ENCODE results near the gene CYP26B1. TPM values are rescaled to one million over a fixed set of nuclear protein-coding genes. Genes with fewer than 3 reads are reported as not detected.

CYP26B1 gene, protein sequence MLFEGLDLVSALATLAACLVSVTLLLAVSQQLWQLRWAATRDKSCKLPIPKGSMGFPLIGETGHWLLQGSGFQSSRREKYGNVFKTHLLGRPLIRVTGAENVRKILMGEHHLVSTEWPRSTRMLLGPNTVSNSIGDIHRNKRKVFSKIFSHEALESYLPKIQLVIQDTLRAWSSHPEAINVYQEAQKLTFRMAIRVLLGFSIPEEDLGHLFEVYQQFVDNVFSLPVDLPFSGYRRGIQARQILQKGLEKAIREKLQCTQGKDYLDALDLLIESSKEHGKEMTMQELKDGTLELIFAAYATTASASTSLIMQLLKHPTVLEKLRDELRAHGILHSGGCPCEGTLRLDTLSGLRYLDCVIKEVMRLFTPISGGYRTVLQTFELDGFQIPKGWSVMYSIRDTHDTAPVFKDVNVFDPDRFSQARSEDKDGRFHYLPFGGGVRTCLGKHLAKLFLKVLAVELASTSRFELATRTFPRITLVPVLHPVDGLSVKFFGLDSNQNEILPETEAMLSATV
- total RNA-seq, result not detected

DNA sequence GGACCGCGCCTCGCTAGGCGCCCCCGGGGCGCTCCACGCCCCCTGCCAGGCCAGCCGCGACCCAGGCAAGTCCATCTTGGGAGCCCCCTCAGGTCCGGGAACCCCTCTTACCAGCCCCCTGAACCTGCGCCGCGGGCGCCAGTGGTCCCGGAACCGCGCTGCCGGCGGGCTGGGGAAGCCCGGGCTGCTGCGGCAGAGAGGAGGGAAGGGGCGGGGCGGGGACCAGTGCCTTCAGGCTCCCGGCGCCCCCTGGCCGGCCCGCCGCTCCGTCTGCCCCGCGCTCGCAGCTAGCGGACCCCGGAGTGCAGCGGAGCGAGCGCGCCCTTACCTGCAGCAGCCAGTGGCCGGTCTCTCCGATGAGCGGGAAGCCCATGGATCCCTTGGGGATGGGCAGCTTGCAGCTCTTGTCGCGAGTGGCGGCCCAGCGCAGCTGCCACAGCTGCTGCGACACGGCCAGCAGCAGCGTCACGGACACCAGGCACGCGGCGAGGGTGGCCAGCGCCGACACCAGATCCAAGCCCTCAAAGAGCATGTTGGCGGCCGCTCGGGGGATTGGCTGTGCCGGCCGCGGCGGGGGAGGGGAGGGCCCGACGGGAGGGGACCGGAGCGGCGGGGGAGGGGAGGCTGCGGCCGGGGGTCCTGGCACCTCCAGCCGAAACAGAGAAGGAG, at the start of gene CYP26B1:
Gene CYP26B1, minus strand, starts transcription at position 560 of the 669 bp plus-strand sequence. Its CDS starts 28 bp downstream, at position 532.
- DNase-seq, result no peak

DNA sequence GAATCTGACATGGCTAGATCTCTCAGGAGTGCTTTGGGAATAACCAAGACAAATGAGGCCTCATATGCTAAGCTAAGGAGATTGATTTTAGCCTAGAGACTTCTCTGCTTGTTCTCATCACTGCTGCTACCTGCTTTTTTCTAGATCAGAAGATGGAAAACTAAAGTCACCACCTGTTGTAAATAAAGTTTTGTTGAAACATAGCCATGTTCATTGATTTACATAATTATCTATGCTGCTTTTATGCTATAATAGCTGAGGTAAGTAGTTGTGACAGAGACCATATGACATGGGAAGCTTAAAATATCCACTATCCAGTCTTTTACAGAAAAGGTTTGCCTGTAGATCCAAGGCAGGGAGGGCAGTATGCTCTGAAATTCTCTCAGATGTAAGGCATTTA, 46.1 kb upstream of the CYP26B1 start:
- no peak for DNase-seq

DNA sequence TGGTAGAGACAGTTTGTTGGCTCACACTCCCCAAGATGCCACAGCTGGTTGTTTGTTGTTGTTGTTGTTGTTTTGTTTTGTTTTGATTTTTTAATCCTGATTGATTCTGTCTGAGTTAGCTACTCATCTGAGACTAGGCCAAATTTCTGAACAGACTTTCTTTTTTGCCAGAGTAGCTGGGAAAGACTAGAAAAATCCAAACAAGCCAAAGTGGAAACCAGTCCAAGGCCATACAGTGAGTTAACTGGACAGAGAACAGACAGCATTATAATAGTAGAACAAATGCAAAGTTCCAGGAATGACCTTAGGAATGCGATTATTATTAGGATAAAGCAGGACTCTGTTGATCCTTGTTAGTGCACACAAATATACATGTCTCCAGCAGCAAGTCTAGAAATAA, 43.8 kb upstream of the CYP26B1 start:
- no peak for DNase-seq

DNA sequence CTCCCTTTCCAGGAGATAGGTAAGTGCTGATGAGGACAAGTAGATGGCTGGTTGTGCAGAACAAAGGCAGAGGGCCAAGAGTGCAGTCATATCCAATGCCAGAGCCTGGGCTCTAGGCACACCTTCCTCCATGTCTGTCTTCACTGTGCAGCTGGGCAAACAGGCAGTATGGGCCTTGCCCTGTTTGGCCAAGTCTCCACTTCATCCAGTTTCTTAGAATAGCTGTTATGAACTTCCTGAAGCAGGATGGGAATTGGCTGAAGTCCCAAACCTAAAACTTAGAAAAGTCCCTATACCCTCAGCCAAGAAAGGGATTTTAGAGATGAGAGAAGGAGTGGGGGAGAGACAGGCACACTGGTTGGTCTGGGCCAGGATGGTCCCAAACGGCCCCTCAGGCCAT, 37.5 kb upstream of the CYP26B1 start:
- no peak for DNase-seq

DNA sequence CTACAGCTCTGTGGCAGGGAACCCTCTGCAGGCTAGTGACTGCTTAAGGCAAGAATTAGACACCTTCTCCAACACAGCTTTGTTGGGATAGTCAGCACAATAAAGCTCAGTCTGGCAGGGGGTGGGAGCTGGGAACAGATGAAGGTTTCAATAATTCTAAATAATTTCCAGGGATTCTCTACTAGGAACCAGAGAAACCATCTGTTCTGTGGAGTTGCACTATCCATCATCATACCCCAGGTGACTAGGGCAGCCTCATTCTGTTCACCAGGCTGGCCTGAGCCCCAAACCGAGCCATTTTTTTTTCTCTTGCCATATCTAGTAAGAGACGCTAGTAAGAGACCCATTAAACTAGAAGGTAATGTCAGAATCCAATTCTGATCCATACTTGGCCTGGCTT, 35.8 kb upstream of the CYP26B1 start:
- no peak for DNase-seq

DNA sequence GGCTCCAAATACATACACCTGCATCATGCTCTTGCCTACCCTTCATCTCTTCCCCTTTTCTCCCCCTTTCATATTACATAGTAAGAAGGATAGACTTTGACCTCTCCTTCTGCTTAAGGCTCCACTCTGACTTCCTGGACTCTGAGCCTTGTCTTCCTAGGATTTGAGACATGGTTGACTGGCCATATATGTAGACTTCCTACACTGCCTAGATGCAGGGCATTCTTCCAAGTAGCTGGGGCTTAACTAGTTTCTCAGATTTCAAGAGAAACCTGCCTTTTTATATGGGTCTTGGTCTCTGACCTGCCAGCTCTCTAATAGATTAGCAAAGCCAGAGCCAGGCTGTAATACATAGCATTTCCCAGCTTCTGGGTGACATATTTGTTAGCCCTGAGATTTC, 35.4 kb upstream of the CYP26B1 start:
- no peak for DNase-seq

DNA sequence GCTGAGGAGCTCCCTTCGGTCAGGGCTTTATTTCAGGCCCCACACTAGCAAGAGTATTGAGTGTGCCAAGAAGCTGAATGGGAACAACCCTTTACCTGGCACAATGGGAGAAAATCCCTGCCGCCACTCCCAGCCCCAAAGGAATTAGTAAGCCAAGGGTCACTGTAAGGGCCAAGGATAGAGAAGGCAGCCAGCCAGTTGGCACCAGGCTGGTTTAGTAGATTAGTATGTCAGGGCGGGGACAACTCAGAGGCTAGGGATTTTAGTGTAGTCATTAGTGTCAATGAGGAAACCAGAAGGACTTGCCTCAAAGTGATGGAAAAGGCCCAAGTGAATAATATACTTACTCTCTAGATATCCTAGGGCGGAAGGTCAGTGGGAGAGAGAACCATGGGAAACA, 34.9 kb upstream of the CYP26B1 start:
- no peak for DNase-seq

DNA sequence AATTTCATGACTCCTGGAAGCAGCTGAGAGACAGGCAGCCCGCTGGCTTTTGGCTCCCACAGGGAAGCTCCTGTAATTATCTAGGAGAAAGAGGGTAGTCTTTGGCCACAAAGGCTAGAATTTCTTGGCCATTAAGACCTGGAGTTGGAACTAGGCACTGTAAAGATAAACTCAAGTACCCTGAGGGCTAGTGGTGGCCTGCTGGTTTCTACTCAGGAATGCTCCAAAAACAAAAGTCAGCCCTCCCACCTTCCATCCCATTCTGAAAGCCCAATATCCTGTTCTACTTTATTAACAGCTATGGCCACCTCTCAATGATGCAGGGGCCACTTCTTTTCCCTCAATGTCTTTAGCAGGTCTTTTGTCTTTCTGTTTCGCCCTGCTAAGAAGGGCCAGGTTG, 34.0 kb upstream of the CYP26B1 start:
- DNase-seq, result no peak

DNA sequence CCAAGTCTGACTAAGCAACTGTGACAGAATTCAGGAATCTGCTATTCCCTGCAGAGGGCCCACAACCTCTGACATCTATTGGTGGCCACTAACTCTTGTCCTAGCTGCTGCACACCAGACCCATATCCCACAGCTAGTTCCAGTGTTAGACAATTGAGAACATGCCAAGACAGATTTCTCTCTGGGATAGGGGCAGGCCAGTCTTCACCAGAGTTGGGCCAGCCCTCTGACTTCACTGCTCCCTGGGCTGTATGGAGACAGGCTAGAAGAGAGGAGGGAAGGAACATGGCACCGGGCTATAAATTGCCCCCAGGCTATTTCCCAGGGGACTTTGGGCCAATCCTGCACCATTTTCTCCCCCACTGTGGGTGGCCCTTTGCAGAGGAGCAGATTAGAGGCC, 32.7 kb upstream of the CYP26B1 start:
- DNase-seq, result no peak

DNA sequence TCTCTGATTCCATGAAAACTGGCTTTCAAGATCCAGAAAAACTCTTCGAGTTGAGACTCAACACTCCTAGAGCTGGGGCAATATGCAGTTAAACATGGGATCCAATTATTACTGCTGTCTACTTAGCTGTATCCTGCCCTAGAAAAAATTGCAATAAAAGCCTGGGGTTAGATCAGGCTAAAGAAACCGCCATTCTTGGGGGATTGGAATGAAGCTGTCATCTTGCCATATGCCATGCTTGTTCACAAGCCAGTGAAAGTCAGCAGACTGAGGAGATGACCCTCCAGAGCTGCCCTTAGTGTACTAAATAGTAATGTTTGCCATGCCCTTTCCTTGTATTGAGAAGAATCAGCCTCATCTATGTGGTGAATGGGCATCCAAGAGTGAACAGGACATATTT, 30.9 kb upstream of the CYP26B1 start:
- DNase-seq, result no peak

DNA sequence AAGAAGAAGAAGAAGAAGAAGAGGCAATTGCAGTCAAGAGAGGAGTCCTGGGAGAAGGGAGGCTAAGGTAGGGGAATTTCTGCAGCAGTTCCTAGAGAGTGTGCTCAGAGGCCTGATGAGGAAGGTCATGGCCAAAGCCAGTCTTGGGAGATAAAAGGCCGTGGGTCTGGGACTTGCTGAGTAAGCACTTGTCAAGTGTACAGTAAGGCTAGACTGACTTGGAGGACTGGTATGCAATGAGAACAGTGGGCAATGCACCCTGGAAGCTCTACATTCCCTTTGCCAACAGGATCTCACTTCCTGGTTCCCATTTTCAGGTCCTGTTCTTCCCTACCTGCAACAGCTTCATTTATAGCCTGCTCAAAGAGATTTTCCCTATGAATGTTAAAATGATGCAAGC, 28.6 kb upstream of the CYP26B1 start:
- no peak for DNase-seq

DNA sequence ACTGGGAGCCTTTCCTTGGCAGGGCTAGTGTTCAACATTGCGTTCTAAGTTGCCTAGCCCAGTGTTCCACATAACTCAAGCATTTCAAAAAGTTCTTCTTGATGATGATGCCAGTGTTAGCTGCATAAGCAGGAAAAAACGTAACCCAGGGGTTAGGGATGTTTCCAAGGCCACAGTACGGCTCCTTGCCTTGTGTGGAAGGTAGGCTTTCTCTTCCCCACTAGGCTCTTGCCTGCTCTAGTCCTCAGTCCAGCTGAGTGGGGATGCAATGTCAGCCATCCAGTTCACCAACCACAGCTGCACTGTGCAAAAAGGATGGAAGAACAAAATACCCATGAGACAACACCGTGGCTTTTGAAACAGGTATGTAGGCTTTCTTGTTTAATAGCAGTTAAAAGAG, 28.0 kb upstream of the CYP26B1 start:
- no peak for DNase-seq

DNA sequence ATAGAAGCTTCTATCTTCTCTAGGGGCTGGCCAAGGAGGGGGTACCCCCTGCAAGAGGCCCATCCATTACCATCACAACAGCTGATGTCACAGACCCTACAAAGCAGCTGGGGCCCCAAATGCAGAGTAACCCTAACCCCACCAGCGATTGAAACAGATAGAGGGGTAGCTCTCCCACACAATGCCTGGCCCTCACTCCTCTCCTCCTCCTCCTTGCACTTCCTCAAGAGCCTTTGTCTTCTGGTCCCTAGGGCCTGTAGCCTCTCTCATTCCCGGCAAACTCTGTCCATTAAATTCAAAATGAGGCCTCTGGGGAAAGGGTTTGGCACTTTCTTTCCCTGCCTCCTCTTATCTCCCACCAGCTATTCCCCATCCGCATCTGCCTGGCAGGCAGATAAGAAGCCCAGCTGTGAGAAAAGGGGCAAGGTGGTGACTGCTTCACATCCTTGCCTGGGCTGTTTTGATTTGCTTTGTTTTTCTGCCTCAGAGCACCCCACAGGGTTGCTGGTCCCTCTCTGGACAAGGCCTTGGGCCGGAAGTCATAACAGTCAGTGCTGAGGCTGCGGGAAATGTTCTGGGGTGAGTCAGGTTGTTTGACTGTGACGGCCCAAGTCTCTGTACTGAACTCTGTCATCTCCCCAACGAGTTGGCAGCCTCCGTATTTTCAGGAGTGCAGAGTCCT, 26.1 kb upstream of the CYP26B1 start:
- DNase-seq, result no peak

DNA sequence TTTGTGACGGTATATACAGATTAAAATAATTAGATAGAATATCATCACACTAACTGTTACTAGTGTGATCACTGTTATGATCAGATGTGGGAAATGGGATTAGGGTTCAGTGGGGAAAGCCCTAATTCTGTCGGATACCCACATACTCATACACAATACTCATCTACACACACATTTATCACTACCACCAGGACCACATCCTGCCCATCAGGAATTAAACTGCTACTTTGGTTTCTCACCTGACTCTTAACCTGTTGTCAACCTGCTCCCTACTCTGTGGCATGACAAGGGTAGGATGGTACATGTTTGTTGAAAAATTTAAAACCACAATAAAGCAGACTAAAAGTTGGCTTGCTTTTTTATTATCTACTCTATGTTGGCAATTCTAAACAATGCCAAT, 24.8 kb upstream of the CYP26B1 start:
- DNase-seq, result no peak

DNA sequence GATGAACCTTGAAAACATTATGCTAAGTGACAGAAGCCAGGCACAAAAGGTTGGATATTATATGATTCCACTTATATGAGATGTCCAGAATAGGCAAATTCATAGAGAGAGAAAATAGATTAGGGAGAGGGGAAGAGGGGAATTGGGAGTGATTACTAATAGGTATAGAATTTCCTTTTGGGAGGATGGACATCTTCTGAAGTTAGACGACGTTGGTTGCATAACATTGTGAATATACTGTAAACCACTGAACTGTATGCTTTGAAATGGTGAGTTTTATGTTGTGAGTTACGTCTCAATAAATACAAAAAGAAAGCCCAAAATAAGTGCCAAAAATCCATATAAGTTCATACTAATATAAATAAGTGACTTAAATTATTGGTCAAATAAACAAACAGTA, 18.6 kb upstream of the CYP26B1 start:
- DNase-seq, result no peak

DNA sequence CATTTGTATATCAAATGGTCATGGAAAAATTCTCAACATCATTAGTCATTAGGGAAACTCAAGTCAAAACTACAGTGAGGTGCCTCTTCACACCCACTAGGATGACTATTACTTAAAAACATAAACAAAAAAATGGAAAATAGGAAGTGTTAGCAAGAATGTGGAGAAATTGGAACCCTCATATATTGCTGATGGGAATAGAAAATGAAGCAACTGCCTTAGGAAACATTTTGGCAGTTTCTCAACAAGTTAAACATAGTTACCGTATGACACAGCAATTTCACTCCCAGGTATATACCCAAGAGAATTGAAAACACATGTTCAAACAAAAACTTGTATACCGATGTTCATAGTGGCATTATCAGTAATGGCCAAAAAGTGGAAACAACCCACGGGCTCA, 18.1 kb upstream of the CYP26B1 start:
- DNase-seq, result no peak

DNA sequence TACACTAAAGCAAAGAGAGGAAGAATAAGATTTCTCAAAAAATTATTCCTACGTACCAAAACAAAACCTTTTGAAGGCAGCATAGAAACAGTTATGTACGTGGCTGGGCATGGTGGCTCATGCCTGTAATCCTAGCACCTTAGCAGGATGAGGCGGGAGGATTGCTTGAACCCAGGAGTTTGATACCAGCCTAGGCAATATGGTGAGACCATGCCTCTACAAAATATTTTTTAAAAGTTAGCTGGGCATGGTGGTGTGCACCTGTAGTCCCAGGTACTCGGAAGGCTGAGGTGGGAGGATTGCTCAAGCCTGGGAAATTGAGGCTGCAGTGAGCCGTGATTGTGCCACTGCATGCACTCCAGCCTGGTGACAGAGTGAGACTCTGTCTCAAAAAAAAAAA, 14.9 kb upstream of the CYP26B1 start:
- no peak for DNase-seq

DNA sequence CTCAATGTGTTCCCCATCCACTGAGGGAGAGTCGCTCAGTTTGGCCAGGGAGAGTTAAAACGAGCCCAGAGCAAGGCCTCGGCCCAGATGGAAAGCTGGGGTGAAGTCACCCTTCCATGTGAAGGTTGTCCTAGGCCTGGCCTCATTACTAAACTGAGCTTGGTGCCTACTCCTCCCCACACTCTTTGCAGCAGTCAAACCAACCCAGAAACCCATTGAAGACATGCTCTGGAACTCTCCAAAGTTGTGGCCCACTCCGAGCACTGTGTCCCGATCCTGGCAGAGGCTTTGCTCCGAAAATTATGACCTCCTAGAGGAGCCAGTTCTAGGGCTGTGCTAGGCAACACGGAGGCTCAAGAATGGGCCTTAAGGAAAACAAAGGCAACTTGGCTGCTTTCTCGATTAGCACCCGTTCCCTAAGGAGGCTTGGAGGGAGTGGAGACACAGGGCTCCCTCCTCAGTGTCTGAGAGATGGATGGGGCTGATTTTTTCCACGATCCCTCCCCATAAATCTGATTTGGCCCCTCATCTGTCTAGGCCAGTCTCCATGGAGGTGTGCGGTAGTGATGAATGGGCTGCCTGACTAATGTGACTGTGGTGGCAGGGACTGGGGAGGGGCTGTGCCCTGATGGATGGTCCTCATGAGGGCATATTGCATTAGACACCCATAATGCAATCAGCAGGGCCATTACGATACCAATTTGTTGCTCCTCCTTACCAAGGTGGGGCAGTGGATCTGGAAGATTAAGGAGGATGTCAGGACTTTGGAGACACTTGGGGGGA, 11.7 kb upstream of the CYP26B1 start:
- DNase-seq, result no peak

DNA sequence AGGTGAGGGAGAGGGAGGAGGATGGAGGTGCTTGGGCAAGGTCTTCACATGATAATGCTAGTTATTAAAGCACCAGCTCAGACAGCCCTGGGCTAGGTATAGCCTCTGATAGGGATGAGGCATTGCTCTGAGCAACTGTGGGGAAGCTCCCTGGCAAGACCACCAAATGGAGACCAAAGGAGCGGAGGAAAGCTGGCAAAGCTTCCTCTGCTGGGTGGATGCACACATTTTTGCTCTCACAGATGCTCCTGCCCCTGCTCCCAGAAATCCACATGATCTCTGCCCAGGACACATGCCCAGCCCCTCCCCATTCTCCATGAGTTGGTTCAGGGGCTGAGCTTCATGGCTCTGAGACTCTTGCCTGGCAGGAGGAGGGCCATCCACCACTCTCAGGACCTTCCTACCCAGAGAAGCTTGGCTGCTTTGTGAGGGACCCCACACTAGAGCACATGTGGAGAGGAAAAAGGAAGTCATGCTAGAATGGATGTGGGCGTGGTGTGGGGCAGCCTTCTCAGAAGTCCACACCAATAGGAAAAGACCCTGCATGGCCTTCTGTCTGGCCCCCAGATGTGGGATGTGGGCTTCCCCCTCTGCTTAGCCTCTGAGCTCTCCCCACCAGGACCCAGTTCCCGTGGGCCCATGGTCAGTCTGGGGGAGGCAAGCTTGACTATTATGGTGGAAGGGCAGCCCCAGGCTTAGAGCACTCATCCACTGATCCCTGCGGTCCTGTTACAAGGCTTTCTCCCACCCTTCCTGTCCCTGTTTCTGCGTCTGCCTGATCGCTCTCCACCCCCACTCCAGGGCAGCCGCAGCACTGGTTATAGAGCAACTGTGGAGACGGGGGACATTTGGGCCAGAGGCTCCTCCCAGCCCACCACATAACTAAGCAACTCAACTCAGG, 10.5 kb upstream of the CYP26B1 start:
- no peak for DNase-seq

DNA sequence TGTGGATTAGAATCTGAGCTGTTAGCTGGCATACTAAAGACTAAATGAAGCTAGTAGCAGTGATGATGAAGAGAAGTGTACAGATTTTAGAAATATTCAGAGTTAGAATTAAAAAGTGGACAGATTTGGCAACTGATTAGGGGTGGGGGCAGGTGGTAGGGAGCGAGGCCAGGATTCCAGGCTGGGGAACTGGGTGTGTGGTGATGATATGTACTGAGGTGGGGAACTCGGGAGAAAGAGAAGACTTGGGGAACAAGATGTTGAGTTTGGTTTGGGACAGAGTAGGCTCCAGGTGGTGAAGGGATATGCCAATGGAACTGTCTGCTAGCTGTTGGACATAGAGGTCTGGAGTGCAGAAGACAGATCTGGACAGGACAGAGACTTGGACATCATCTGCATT, 9.2 kb upstream of the CYP26B1 start:
- DNase-seq, result no peak

DNA sequence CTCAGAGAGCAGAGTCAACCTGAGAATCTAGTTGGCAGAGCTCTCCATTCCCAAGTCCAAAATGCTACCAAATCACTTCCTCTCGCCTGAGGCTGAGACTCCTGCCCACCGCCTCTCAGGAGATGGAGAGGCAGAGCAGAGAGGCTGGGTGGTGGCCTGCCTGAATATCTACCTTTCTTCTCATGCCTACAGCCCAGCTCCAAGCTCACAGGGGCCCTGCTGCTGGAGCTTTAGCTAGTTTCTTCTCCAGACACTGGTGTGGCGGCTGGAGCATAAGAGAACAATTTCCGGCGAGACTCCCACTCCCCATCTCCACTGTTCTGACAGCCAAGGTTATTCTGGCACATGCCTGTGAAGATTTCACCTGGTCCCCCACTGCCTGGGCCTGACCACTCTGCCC, 8.1 kb upstream of the CYP26B1 start:
- no peak for DNase-seq

DNA sequence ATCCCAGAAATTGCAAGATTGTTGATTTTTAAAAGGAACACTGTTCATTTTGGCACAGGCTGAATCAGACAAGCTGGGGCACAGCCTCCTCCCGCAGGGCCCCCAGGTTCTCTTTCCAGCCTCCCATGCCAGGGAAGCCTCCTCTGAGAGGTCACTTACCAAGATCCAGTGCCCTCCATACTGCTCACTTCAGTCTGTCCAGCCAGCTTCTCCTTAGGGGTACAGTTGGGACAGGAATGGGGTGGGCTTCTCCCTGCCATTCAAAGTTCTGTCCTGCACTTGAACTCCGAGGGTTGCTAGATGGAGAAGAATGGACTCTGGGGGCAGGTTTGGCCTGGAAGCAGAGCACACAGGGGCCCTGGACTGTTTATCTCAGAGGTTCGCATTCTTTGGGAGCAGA, 7.5 kb upstream of the CYP26B1 start:
- no peak for DNase-seq
